Mesenteric fat pad (tissue), 1 donor: Measurements from ENCODE around the gene CARD11. TPM values are rescaled to one million over a fixed set of nuclear protein-coding genes. Genes with fewer than 3 reads are reported as not detected.
"Not testable (repeated sequence)": the region's sequence is repeated elsewhere in the genome, so short reads cannot be mapped to it uniquely, and the experiment has no call there.

ENCODE experiments used
- DNase-seq: peaks from one replicate; pipeline ENCODE4 v3.0.0-alpha.2; 2020; ENCODE audit warnings: low spot score
- total RNA-seq: library from RNA; stranded (reverse); fragmentation: NEBNext Ultra II Directional; extraction: Animal tissue kit (Norgen Biotek cat#: 25700); gene quantifications from one replicate; pipeline ENCODE4 v1.2.1, GENCODE V29; 2021
- donor health status: DM: yes; HTN: yes; CAD: no.

Gene CARD11
- total RNA-seq, 1 donor from 2014 or later = 0.42 TPM

- peak; percentile 71 for DNase-seq
Measured at GRCh38 chr7:3065724-3066143, 22.1 kb upstream of the CARD11 start.

DNA sequence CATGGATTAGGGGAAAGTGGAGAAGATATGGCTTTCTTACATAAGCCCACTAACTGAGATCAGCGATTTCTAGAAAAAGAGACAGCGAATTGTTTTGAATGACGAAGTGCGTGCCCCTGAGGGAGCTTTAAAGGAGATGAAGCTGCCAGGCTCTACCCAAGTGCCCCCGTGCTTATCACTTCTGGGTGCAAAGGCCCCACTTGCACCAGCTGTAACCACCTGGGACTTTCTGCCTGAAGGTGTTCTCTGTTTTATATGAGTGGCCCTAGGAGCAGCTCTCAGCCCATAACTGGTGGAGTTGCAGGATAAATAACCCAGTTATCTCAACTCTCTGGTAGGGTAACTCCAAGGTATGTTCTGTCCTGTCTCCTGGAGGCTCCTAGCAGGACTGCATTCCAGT, 20.4 kb upstream of the CARD11 start:
- DNase-seq = peak; percentile 64

GRCh38 chr7:3063016-3063753, 19.5 kb upstream of the CARD11 start:
- DNase-seq = peak; percentile 71

DNA sequence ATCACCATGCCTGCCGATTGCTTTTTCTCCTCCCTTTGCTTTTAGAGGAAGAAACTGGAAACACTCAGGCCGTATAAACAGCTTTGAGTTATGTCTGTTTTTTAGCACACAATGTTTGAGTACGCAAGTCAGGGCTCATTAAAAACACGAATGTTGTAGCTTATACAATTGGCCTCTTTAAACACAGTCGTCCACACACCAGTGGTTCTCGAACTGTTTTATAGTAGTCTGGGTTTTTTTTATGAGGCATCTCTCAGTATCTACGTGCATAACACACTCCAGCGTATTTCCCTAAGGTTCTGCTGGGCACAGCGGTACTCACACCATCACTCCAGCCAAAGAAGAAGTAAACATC, 13.4 kb upstream of the CARD11 start:
- DNase-seq = no peak

DNA sequence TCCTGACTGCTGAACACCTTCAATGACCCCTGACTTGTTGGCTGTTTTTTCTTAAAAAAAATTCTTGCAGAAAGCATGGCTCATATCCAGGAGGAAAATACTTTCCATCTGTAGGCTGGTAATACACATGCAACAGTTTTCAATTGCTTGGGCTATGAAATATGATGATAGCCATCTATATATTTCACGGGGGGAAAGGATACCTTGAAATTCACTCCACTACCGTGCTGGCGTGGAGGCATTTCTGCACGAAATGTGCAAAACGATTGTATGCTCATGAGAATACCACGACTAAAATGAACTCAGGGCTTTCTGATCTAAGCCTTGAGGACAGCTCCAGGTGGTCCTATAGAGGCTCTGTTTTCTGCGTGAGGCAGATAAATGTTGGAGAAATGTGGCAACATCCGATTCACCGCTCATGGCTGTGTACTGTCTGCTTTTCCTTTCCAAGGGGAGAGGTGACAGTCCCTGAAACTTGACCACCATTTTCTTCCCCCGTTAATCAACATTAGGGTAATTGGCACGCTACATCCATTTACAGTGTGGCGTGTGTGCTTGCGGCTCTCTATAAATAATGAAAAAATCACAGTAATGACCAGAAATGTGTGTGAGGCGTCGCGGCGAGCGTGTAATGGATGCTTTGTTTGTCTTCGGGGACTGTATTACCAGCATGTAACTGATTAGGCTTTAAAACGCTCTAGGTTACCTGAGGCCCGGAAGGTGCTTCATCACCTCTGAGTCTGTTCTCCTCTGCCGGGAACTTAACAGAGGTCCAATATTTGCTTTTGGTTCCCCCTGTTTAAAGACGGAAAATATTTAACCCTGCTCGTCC, 12.8 kb upstream of the CARD11 start:
- DNase-seq = no peak

GRCh38 chr7:3055626-3056025, 12.0 kb upstream of the CARD11 start:
- no peak for DNase-seq

DNA sequence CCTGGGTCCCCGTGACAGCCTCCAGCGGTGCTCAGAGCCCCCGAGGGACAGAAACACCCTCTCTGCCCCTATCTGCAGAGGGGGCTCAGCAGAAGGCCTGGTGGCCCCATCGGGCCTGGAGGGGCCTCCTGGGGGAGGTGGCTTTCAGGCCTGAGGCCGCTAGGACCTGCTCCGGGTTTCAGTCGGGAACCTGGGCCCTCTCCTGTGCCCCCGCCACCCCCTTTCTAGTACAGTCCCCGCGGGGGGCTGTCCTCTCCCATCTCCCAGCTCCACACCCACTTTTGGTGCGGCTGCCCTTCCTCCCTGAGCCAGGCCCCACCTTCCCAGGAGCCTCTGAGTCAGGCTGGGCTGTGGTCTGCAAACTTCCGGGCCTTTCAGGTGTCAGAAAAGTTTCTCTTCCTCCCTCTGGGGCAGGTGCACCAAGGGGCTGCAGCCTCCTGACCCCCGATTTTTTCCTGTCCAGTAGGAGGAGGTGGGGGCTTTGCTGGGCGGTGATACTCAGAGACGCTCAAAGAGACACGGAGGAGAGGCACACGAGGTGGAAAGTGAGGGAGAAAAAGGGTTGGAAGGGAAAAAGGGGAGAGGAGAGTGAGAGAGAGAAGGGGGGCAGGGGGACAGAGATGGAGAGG, 692 bp downstream of the CARD11 start:
- DNase-seq = peak; percentile 82

GRCh38 chr7:3041986-3042675, 1.5 kb downstream of the CARD11 start:
- DNase-seq = peak; percentile 81

DNA sequence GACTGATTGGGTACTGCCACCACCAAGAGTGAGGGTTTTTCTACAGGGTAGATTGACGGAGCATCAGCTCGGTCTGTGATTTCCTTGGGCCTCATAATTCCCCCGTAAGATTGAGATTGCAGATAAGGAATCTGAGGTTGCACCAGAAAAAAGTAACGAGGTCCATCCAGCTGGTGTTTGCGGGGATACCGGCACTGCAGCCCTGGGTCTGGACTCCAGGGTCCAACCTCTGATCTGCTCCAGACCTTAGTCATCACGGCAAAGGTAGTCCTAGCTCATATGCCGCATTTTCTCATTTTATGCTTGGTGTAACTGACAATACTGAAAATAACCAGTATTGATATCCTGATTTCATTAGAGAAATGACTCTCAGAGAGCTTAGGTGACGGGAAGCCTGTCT, 3.9 kb downstream of the CARD11 start:
- DNase-seq = peak; percentile 28

GRCh38 chr7:3038011-3038410, 5.7 kb downstream of the CARD11 start:
- not testable (repeated sequence) for DNase-seq

DNA sequence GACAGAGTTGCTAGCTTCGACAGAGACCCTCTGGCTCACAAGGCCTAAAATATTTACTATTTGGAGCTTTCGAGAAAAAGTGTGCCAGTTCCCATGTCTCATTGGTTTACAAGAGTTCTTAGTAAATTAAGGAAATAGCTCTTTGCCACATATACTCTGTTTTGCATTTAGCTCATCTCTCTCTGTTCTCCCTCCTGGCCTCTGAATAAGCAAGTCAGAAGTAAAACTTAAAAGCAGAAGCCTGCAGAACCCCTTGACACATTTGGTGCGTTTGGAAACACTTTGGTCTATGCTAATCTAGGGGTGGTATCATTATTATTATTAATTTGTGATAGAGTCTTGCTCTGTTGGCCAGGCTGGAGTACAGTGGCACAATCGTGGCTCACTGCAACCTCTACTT, 6.4 kb downstream of the CARD11 start:
- DNase-seq = no peak

GRCh38 chr7:3034591-3035150, 9.0 kb downstream of the CARD11 start:
- DNase-seq = peak; percentile 67

DNA sequence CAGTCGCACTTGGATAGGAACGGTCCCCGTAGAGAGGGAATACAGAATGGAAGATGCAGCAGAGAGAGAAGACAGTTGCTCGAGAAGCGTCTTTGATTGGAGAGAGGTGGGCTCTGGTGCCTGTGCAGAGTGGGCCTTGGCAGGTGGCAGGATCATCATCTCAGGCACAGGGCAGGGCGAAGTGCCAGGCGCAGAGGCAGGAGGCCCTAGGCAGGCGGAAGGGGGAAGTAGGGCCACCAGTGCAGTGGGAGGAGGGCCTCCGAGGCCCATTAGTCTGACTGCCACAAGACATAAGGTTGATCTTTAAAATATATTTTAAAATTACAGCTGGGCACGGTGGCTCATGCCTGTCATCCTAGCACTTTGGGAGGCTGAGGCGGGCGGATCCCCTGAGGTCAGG, 10.1 kb downstream of the CARD11 start:
- peak; percentile 51 for DNase-seq

DNA sequence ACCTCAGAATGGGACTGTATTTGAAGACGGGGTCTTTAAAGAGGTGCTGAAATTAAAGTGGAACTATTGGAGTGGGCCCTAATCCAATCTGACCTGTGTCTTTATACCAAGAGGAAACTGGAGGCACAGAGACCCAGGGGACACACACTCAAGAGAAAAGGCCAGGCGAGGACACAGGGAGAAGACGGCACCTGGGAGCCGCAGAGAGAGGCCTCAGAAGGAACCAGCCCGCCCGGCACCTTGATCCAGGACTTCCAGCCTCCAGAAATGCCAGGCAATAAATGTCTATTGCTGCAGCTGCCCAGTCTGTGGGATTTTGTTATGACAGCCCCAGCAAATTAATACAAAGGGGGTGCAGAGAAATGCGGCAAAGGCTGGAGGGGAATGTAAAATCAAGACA, 10.5 kb downstream of the CARD11 start:
- DNase-seq = peak; percentile 39

GRCh38 chr7:3032256-3032655, 11.4 kb downstream of the CARD11 start:
- peak; percentile 67 for DNase-seq

DNA sequence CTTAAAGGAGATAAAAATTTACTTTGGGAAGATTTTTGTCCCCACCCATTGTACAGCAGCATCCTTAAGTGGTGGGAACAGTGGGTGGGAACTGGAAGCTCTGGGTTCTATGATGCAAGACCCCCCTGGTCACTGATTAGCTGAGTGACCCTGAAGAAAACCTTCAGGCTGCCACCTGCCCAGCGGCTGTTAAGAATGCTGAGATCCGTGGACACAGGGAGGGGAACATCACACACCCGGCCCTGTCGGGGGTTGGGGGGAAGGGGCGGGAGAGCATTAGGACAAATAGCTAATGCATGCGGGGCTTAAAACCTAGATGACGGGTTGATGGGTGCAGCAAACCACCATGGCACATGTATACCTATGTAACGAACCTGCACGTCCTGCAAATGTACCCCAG, 14.5 kb downstream of the CARD11 start:
- DNase-seq = peak; percentile 47

DNA sequence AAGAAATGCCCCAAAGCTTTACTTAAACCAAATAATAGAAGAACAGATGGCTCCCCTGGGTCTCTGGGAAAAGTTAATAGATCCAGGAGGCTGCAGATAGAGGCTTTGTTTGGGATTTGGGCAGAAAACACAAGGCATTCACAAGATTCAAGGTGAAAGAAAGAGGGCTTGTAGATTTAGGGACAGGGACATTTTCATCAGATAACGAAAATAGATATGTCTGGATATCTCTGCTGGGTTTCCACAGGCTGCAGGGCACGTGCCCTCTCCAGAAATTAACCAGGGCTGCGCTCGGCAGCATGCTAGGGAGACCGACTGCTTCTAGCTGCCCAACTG, 14.9 kb downstream of the CARD11 start:
- DNase-seq = peak; percentile 16

DNA sequence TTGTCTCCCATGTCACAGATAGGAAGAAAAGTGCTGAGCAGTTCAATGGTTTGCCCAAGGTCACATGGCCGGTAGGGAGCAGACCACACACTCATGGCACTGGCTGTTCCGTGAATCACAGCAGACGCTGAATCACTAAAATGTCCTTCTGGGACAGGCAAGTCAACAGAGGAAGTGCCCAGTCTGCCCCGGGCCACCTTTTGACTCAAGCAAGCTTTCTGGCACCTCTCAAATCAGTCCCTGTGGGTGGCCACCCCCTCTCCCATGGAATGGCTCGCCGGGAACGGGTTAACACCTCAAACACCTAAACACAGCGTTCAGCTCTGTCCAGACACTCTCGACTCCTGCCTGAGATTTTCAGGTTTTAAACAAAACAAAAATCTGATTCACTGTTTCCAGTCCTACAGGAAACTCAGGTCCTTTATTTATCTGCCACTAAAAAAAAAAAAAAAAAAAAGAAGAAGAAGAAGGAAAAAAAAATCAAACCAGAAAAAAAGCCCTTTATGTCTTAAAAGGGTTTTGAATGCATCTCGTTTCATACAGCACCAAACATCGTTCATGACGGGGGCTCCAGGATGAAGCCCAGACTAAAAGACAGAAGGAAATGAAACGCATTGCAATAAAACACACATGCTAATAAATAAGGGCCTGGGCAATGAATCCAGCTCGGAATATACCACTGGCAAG, 15.5 kb downstream of the CARD11 start:
- DNase-seq = peak; percentile 77

DNA sequence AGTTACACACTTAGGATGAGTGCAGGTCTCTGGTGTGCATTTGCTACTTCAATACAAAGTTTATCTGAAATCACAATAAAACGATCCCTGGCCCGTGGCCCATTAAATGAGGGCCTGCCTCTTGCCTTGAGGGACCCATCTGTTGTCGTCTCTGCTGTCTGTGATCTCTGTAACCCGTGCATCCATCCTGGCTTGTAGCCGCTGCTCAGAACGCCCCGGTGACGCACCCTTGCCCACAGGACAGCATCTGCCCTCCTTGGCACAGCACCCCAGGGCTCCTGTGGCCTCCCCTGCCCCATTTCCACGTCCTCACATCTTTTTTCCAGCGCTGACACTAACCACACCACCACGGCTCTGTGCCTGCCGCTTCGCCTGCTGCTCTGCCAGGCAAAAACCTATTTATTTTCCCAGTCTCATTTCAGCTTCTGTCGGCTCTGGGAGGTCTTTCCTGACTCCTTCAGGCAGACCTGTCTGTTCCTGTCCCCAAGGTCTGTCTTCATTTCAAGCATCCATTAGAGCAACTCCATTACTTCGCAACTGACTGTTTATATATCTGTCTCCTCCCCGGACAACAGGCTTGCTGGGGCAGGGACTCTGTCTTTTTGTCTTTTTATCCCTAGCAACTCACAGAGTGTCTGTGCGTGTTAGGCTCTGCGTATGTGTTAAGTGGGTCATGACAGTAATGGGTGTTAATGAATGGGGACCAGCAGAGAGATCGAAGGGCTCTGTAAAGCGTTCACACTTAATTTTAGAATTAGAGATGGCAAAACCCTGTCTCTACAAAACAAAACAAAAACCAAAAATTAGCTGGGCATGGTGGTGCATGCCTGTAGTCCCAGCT, 16.4 kb downstream of the CARD11 start:
- DNase-seq = peak; percentile 53

- no peak for DNase-seq
Measured at GRCh38 chr7:3025616-3026015, 18.1 kb downstream of the CARD11 start.
